Cardiac muscle cell (in vitro differentiated cells and primary cell): Measurements from ENCODE around the gene TBL1Y. TPM values are rescaled to one million over a fixed set of nuclear protein-coding genes. Genes with fewer than 3 reads are reported as not detected.
A peak's percentile ranks its signal among the peaks of the same experiment; 100 is the strongest.

Experiments used
- DNase-seq, 2 donors: peaks; one replicate each; pipeline versions ENCODE4 v3.0.0 to v3.0.0-alpha.2; 2010 to 2017; ENCODE audit warnings: low read depth in 1 of 2, low spot score in 1 of 2
- H3K27ac ChIP-seq: fragments of 200-600 bp; sonication (generic); 2 replicates; pipeline ENCODE4 v1.5.1; 2016
- H3K27me3 ChIP-seq: fragments of 200-600 bp; sonication (generic); 2 replicates; pipeline ENCODE4 v1.6.0; 2016; ENCODE audit warnings: control low read depth
- H3K36me3 ChIP-seq: fragments of 200-600 bp; sonication (generic); 2 replicates; pipeline ENCODE4 v1.5.1; 2016; ENCODE audit warnings: control low read depth
- H3K4me1 ChIP-seq: fragments of 200-600 bp; sonication (generic); 2 replicates; pipeline ENCODE4 v1.8.1; 2017; ENCODE audit warnings: low read depth, mild to moderate bottlenecking, mixed run types
- H3K4me3 ChIP-seq: fragments of 200-600 bp; sonication (generic); 2 replicates; pipeline ENCODE4 v1.5.1; 2016; ENCODE audit warnings: mild to moderate bottlenecking
- H3K9me3 ChIP-seq: fragments of 200-600 bp; sonication (generic); 2 replicates; pipeline ENCODE4 v1.5.1; 2017; ENCODE audit warnings: low read depth, mild to moderate bottlenecking, control low read depth
- CTCF ChIP-seq: IDR thresholded peaks from 2 replicates; pipeline ENCODE4 v1.5.1; 2012; ENCODE audit warnings: low read depth, mild to moderate bottlenecking, low read length
- polyA plus RNA-seq: library from polyadenylated mRNA; unstranded; fragments of >200 nt; fragmentation: Nextera tagmentation; extraction: Ambion mirVana; gene quantifications from 2 replicates; pipeline ENCODE4 v1.2.1, GENCODE V29; 2016
- total RNA-seq: library from RNA; depleted of rRNA; stranded (reverse); fragments of >200 nt; gene quantifications from 2 replicates; pipeline ENCODE4 v1.2.3, GENCODE V29; 2016

Gene TBL1Y
- total and polyA plus RNA-seq, 2 experiments from 2014 or later, result not detected

- Histone ChIP-seq H3K27ac (no peak overlapping the region), H3K4me1 (no peaks in the 10 kb centered on the region), H3K27me3 (no peaks in the 10 kb centered on the region), H3K4me3 (no peak overlapping the region), H3K9me3 (no peaks in the 10 kb centered on the region), H3K36me3 (no peaks in the 10 kb centered on the region)
- TF ChIP-seq CTCF, result no peak
- no peak for DNase-seq
These were observed 37.9 kb downstream of the TBL1Y start for GRCh38 chrY:6948378-6948777.

GRCh38 chrY:6949947-6950346, 39.5 kb downstream of the TBL1Y start:
- Histone ChIP-seq H3K27me3 (no peaks in the 10 kb centered on the region), H3K27ac (no peak overlapping the region), H3K36me3 (no peaks in the 10 kb centered on the region), H3K4me1 (no peaks in the 10 kb centered on the region), H3K9me3 (no peaks in the 10 kb centered on the region), H3K4me3 (no peak overlapping the region)
- TF ChIP-seq CTCF, result no peak
- no peak for DNase-seq

- peak; percentile 46 for TF ChIP-seq CTCF
- DNase-seq, result peak in 1 of 2 donors; percentile 43
These were observed 54.2 kb downstream of the TBL1Y start for GRCh38 chrY:6964732-6965131.

GRCh38 chrY:6966521-6966920, 56.0 kb downstream of the TBL1Y start:
- TF ChIP-seq CTCF, result no peak

More at GRCh38 chrY:6964732-6965131, 54.2 kb downstream of the TBL1Y start:
- no peaks in the 10 kb centered on the region for H3K9me3 ChIP-seq
- H3K4me3 ChIP-seq, result no peak overlapping the region
- H3K27me3 ChIP-seq, result no peaks in the 10 kb centered on the region
- no peak overlapping the region for H3K27ac ChIP-seq
- H3K4me1 ChIP-seq, result no peaks in the 10 kb centered on the region
- no peaks in the 10 kb centered on the region for H3K36me3 ChIP-seq

GRCh38 chrY:6967736-6968135, 57.2 kb downstream of the TBL1Y start:
- no peak overlapping the region for H3K27ac ChIP-seq
- H3K4me1 ChIP-seq, result no peaks in the 10 kb centered on the region
- no peak for DNase-seq
- H3K27me3 ChIP-seq, result no peaks in the 10 kb centered on the region
- no peak for TF ChIP-seq CTCF
- H3K4me3 ChIP-seq, result no peak overlapping the region
- H3K36me3 ChIP-seq, result no peaks in the 10 kb centered on the region
- no peaks in the 10 kb centered on the region for H3K9me3 ChIP-seq

More at GRCh38 chrY:6966521-6966920, 56.0 kb downstream of the TBL1Y start:
- no peaks in the 10 kb centered on the region for H3K27me3 ChIP-seq
- H3K4me1 ChIP-seq, result no peaks in the 10 kb centered on the region
- H3K9me3 ChIP-seq, result no peaks in the 10 kb centered on the region
- no peak overlapping the region for H3K27ac ChIP-seq
- H3K36me3 ChIP-seq, result no peaks in the 10 kb centered on the region
- DNase-seq, result no peak
- H3K4me3 ChIP-seq, result no peak overlapping the region

- no peaks in the 10 kb centered on the region for H3K36me3 ChIP-seq
- H3K27me3 ChIP-seq, result no peaks in the 10 kb centered on the region
- DNase-seq, result no peak
- H3K4me3 ChIP-seq, result no peak overlapping the region
- no peak overlapping the region for H3K27ac ChIP-seq
- no peaks in the 10 kb centered on the region for H3K9me3 ChIP-seq
- H3K4me1 ChIP-seq, result no peaks in the 10 kb centered on the region
- no peak for TF ChIP-seq CTCF
These were observed 57.7 kb downstream of the TBL1Y start for GRCh38 chrY:6968191-6968590.
